GM21619 (cell line): ENCODE data around the gene SYNDIG1.

Experiments used
- ATAC-seq: cut with Tn5 transposase; IDR thresholded peaks from one replicate; pipeline ENCODE4 v1.9.1; 2021; ENCODE audit not compliant: unreplicated experiment

The SYNDIG1 gene

DNA sequence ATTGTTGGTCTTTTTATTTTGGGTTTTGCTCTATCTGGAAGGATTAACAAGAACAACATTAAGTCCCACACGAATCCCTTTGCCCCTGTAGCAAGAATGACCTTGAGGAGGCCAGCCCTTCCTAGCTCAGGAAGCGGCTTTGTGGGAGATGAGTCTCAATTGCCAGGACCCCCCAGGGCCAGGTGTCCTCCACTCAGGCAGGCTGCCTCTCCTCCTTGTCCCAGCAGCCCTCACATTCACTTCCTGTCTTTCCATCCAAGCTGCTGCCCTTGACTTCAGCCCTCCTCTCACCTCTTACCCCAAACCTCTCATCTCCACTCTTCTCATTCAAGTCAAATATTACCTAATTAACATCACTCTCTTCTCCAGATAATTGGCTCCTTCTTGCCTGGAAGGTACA, 22.6 kb upstream of the SYNDIG1 start:
- ATAC-seq = no peak

DNA sequence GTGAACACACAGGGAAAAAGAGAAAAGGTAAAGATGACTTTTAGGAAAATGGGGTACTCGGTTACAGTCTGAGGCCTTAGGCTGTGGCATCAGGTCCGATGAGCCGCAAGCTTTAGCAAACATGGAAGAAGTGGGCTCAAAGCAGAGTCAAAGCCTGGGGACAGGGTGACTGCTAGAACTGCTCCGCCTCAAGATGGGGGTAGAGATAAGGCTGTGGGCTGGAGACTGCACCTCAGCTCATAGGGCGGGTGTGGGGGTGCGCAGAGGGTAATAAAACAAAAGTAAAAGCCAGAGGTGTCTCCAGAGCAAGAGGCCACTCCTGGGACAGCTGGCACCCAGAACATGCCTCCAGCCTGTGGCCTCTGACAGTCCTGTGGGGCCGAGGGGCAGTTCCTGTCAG, 21.3 kb upstream of the SYNDIG1 start:
- no peak for ATAC-seq

DNA sequence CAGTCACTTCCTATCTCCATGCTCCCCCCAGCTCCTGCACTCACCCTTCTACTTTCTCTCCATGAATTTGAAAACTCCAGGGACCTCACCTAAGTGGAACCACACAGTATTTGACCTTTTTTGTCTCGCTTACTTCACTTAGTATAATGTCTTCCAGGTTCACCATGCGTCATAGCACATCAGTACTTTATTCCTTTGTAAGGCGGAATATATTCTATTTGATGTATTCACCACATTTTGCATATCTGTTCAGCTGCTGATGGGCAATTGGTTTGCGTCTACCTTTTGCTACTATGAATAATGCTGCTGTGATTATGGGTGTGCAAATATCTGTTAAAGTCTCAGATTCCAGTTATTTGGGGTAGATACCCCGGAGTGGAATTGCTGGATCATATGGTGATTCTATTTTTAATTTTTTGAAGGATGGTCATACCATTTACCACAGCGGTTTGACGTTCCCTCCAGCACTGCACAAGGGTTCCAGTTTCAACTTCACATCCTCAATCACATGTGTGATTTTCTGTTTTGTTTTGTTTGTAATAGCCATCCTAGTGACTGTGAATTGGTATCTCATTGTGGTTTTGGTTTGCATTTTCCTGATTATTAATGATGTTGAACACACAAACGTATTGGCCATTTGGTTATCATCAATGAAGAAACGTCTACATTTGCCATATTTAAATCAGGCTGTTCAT, 20.3 kb upstream of the SYNDIG1 start:
- ATAC-seq = no peak

DNA sequence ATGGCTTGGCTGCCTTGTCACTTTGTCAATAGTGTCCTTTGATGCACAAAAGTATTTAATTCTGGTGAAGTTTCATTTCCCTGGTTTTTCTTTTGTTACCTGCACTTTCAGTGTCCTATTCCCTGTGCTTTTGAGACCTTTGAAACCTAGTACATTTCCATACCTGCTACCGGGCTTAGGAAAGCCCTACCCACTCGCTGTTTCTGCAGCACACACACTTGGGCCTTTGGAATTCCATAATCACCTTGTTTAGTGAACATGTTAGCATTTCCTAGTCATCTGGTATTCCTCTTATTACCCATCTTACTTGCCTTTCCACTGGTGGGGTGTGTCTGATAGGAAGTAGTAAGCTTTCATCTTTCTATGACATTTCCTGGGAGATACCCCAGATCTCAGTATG, 19.3 kb upstream of the SYNDIG1 start:
- ATAC-seq = no peak

DNA sequence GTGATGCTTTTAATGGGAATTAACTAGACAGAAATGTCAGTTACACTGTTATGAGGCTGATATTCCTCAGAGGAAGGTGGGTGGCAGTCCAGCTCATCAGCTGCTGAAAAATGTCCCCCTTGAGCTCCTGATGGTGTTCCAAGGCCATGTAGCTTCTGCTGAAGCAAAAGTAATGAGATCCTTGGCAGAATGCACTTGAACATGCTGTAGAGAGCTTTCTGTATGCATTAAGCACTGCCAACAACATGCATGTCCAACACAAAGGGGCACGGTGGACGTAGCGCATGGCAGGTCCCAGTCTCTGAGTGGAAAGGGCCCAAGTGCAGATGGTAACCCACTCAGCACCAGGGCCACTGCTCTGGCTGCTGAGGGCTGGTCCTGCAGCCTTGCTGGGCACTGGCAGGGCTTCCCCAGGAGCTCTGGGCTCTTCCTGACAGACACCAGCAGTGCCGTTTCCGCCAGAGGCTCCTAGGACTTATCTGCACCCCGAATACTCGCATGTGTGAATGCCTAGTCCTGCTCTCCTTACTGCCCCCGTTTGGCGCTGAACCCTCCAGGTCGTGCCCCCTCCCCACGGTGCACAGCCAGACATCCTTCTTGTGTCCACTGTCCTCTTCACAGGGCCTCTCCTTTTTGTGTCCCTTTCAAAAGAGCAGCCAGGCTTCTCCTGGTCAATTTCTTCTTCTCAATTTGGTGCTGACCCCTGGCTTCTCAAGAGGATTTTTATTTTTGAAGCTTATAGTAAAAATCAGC, 18.6 kb upstream of the SYNDIG1 start:
- no peak for ATAC-seq

DNA sequence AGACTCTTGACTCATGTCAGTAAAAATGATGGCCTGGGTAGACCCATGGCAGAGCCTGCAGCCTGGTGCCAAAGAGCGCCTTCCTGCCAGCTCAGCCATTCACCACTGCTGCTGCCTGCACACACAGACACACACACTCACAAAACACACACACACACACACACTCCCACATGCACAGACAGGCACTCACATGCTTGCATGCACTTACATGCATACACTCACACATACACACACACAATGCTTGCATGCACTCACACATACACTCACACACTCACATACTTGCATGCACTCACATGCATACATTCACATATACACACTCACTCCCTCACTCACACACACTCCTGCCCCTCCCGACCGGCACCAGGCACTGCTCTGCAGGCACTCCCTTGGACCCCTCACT, 18.0 kb upstream of the SYNDIG1 start:
- ATAC-seq = no peak

DNA sequence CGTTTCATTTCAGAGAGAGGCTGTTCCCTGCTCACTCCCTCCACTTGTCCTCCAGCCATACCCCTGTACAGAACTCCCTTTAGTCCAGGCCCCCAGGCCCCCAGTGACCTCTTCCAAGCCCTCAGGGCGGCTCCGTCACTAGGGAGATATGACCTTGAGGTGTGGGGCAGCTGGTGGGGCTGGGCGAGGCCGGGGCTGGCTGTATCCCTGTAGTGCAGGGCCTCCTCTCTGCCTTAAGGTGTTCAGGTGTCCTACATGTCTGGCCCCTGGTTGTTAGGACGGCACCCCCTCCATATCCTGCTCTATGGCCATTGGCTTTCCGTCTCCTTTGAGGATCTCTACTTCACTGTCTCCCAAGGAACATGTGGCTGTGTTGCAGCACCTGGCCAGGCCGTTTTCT, 17.4 kb upstream of the SYNDIG1 start:
- ATAC-seq = no peak

DNA sequence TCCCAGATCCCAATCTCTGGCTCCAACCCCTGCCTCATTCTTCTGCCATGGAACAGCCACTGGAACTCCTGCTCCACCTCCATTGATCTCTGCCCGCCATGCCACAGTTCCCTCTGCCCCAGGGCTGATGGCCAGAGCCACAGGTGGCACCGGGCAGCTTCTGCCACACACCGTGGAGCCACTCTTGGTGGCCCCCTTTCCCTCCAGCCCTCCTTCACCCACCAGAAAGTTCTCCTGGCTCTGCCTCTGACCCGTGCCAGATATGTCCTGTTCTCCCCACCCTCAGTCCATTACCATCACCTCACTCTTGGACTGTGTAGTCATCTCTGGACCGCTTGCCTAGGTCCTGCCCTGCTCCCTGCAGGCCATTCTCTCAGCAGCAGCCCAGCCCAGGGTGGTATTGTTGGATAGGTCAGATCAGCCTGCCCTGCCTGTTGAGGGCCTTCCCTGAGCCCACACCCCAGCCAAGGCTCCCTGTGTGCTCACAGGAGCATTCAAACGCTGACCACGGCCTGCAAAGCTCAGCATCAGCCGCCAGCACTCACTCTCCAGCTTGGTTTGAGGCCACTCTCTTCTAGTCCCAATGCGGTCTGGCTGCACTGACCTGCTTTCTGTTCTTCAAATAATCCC, 16.8 kb upstream of the SYNDIG1 start:
- ATAC-seq = no peak

DNA sequence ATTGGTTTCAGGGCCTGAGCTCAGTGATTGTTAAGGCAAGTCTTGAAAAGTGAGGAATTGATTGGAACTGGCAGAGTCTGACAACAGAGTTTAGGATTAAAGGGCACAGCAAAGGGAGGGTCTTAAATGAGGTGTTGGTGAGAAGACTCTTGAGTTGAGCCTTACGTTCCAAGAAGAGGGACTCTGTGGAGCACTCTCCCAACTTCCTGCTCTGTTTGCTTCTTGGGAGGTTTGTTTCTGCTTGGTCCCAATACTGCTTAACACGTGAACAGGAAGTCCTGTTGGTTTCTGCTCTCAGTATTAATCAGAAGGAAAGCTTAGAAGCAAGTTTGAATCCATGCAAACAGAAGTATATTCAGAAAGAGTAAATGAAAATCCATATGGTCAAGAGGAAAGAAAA, 15.6 kb upstream of the SYNDIG1 start:
- no peak for ATAC-seq

DNA sequence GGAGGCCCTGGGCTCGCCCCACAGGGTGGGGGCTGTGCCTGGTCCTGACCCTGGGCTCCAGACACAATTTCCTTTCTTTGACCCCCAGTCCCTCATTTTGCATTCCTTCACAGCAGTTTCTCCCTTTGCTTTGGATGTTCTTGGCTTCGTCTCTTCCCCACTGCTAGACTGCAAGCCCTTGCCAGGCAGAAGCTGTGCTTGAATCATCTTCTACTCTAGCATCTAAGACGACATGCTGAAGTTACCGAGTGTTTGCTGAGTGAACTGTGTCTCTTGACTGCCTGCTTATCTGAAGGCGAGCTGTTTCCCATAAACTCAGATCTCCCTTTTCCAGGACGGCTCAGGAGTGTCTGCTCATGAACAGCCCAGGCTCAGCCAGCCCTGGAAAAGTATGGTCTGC, 14.3 kb upstream of the SYNDIG1 start:
- no peak for ATAC-seq

DNA sequence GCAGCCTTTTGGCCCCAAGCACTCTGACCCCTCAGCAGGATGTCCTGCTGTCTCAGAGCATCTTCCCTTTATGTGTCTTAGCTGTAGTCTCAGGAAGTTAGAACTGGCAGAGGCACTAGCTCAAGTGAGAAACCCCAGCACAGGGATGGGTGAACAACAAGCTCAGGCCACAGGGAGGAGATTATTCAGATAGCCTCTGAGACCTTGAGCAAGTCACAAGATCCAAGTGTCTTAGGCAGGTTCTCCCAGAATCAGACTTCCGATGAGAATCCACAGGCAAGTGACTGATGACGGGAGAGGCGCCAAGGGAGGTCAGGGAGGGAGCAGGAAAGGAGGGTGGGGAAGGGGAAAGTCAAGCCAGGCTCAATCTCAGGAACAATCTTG, 13.0 kb upstream of the SYNDIG1 start:
- no peak for ATAC-seq

DNA sequence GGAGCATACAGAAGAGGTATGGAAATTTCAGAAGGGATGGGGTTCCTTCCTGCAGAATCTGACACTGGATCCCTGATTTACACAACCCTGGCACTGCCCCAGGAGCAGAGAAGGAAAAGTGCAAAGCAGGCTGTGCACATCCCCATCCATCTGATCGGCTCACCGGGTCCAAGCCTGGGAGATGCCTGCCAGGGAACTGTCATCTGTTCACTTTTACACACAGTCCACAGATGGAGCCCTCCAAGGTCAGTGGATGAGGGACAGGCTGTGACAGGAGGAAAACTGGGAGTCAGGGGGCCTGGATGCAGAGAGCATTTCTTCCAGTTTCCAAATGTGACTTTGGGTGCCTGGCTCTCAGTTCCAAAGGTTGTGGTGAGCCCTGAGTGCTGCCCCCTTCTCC, 11.0 kb upstream of the SYNDIG1 start:
- ATAC-seq = no peak

DNA sequence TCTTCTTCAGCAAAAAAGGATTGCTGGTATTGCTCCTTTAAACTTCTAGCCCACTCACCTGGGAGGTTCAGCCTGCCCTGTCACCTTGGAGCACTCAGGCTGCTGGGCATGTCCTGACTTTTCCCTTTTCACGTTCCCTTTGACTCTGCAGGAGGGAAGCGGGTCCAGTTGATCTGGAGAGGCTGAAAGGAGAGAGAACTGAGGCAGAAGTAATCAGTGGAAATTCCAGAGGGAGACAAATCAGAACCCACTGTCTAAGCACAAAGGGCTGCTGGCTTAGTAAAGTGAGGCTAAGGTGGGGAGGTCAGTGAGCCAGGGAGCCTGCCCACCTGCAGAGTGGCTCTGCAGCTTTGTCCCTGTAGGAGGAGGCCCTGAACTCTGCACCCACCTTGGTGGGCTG, 9.7 kb upstream of the SYNDIG1 start:
- ATAC-seq = no peak

DNA sequence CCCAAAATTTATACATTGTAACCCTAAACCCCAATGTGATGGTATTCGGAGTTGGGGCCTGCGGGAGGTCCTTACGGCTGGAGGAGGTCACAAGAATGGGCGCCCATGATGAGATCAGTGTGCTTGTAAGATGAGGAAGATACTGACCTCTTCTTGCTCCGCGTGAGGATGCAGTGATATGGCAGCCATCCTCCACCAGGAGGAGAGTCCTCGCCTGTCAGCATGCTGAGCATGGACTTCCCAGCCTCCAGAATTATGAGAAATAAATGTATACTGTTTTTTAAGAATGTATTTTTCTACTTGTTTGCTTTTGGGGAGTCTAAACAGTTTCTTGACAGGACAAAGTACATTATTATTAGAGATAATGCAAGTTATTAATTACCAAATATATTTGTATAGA, 8.7 kb upstream of the SYNDIG1 start:
- ATAC-seq = no peak

DNA sequence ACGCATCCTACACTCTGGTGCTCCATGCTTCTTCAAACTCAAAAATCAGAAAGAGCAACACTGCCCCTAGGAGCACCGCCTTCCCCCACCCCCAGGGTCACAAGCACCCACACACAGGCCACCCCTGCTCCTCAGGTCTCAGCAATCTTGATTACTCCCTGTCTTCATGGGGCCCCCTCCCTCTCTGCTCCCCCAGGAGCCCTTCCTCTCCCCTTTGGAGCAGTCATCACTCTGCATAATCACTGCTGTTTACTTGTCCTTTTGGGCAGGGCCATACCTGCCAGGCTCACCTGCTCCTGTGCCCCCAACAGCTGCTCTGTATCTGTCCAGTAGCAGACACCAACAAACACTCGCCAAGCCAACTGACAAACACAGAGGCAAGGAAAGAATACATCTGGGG, 7.6 kb upstream of the SYNDIG1 start:
- no peak for ATAC-seq

DNA sequence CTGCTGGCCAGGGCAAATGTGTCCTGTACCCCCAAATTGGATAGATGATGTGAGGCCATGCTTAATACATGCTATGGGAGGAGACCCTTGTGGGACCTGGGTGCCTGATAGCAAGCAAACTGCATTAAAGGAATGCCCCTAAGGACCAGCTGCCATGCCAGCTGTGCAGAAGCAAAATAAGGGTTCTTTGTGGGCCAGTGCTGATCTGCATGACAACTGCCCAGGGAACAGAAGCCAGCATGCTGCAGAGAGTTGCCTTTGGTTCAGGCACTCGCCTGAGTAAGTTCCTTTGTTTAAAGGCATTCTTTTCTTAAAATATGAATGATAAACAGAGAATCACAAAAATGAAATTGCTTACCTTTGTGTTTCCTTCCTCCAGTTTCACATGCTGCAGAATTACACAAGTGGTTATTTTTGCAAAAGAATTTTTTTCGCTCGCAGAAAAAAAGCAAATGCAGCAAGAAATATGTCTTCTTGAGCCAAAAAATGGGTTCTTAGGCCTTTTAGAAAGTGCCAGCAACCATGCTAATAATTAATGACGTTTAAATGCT, 6.9 kb upstream of the SYNDIG1 start:
- ATAC-seq = no peak

DNA sequence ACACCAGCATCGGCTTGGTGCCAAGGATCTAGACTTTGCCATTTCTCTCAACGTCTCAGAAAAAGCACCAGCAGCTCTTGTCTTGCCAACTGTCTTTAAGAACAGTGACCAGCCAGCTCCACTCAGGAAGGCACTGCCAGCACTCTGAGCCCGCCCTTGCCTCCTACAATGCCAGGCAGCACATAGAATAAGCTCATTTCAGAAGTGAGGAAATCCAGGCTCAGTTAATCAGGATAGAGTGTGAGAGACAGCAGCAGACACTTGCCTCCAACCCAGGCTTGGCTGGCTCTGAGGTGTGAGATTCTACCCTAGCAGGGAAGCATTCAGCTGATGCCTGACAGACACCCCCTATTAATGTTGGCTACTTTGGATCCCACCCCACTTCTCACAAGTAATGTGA, 4.3 kb upstream of the SYNDIG1 start:
- ATAC-seq = no peak

DNA sequence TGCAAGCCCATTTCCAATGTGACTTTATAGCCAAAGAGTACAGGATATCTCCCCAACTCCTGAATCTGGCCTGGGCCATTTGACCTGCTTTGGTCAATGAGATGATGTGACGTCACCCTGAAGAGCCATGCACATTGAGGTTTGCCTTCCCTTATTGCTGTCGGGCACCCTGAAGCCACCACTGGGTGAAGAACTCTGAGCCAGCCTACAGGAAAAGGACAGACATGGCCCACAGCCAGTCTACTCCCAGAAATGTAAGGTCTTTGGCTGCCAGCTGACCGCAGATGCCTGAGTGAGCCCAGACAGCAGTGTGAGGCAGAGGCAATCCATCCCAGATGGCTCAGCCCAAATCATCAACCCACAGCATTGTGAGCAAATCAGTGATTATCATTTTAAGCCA, 3.7 kb upstream of the SYNDIG1 start:
- ATAC-seq = no peak

DNA sequence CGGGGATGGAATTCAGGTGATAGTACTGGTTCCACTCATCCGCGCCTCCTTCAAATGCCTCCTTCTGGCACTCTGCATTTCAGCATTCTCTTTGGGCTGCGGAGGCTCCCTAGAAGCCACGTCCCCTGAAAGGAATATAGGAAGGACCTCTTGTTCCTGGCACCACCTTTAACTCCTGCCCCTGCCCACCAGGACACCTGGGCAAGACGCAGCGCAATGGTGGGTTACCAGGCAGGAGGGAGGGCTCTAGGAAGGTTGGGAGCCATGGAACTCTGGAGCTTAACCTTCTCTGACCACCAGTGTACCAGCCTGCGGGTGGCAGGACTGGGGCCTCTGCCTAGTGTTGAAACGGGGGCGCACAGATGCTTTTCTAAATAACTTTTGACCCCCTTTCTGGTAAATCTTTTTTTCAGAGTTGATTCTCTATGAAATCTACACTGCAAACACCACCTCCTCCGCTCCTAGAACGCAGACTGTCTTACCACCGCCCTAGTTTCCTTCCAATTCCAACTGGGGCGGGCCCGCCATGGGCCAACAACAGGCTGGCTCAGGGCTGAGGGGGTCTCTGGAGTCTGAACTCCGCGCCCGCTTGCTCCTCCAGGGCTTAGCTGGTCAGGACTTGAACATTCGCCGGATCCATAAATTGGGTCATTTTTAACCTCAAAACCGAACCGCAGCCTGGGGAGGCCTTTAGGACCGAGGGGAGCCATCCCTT, 871 bp upstream of the SYNDIG1 start:
- ATAC-seq = no peak

DNA sequence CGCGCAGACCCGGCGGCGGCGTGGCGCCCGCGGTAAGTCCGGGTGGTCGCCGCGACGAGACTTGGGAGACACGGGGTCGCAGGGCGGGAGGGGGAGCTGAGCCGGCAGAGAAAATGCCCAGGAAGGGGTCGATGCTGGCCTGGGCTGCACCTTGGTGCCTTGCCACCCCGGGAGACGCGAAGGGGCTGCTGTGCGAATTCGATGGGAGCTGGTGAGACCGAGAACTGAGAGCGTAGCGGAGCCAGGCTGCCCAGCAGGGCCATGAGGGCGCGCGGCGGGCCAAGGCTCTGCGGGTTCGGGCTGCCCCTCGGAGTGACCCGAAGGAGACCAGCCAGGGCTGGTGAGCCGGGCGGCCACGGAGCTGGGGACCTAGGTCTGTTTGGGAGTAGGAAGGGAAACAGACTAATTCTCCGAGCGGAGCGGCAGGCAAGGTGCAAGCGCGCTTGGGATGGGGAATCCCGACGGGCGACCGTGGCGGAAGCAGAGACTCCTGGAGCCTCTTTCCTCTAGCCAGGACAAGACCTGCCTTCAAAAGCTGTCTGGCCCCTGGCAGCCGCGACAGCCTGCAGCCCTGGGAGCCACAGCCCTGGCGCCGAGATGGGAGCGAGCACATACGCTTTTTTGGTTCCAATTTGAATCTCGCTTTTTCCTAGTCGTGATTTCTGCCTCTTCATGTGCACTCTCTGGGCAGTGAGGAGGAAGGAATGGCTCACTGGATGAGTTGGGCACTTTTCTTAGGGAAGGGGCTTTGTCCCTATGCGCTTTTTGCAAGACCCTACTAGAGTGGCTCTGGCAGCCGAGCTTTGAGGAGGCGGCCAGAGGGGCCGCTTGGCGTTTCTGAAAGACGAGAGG, 691 bp downstream of the SYNDIG1 start:
- ATAC-seq = no peak
